ENCODE results near the gene IRF2BPL.
A peak's percentile ranks its signal among the peaks of the same experiment; 100 is the strongest.

IRF2BPL gene

GRCh38 chr14:77028384-77029231, at the start of gene IRF2BPL:
TSS of gene IRF2BPL (minus strand) at chr14:77028708. CDS start at chr14:77027792, 916 bp downstream.
- DNase-seq (ENCODE audit: low spot score): peak; percentile 98

GRCh38 chr14:77077040-77077439, 48.5 kb upstream of the IRF2BPL start:
- DNase-seq (ENCODE audit: low spot score): no peak

GRCh38 chr14:77076113-77076631, 47.7 kb upstream of the IRF2BPL start:
- peak; percentile 67 for DNase-seq (ENCODE audit: low spot score)

GRCh38 chr14:77074969-77075368, 46.5 kb upstream of the IRF2BPL start:
- DNase-seq (ENCODE audit: low spot score): no peak

GRCh38 chr14:77071938-77072388, 43.5 kb upstream of the IRF2BPL start:
- no peak for DNase-seq (ENCODE audit: low spot score)

- no peak for DNase-seq (ENCODE audit: low spot score)
Observed at GRCh38 chr14:77069551-77069950, 41.0 kb upstream of the IRF2BPL start.

GRCh38 chr14:77068517-77069200, 40.2 kb upstream of the IRF2BPL start:
- DNase-seq (ENCODE audit: low spot score): no peak

GRCh38 chr14:77067632-77068516, 39.4 kb upstream of the IRF2BPL start:
- DNase-seq (ENCODE audit: low spot score): peak; percentile 71

- DNase-seq (ENCODE audit: low spot score): no peak
Observed at GRCh38 chr14:77066578-77067172, 38.2 kb upstream of the IRF2BPL start.

GRCh38 chr14:77065851-77066577, 37.5 kb upstream of the IRF2BPL start:
- DNase-seq (ENCODE audit: low spot score): no peak

- no peak for DNase-seq (ENCODE audit: low spot score)
Observed at GRCh38 chr14:77064521-77065178, 36.1 kb upstream of the IRF2BPL start.

GRCh38 chr14:77063571-77064171, 35.2 kb upstream of the IRF2BPL start:
- no peak for DNase-seq (ENCODE audit: low spot score)

GRCh38 chr14:77062261-77062660, 33.8 kb upstream of the IRF2BPL start:
- DNase-seq (ENCODE audit: low spot score): no peak

GRCh38 chr14:77061630-77062257, 33.2 kb upstream of the IRF2BPL start:
- DNase-seq (ENCODE audit: low spot score): no peak

- peak; percentile 88 for DNase-seq (ENCODE audit: low spot score)
Observed at GRCh38 chr14:77059276-77059915, 30.9 kb upstream of the IRF2BPL start.

- no peak for DNase-seq (ENCODE audit: low spot score)
Observed at GRCh38 chr14:77058785-77059184, 30.3 kb upstream of the IRF2BPL start.

GRCh38 chr14:77058117-77058516, 29.6 kb upstream of the IRF2BPL start:
- DNase-seq (ENCODE audit: low spot score): no peak

- DNase-seq (ENCODE audit: low spot score): no peak
Observed at GRCh38 chr14:77055981-77056380, 27.5 kb upstream of the IRF2BPL start.

- DNase-seq (ENCODE audit: low spot score): no peak
Observed at GRCh38 chr14:77055306-77055705, 26.8 kb upstream of the IRF2BPL start.

Measured in COLO829 (cell line).